Panc1 (cell line): ENCODE measurements around the gene CCDC182. TPM values are rescaled to one million over a fixed set of nuclear protein-coding genes. Genes with fewer than 3 reads are reported as not detected.

ENCODE experiments used
- ATAC-seq: fragments of 200-7000 bp; cut with Tn5 transposase; 2 replicates; pipeline ENCODE4 v1.9.1; 2020; ENCODE audit warnings: mild to moderate bottlenecking, moderate library complexity
- BruUV-seq: library from RNA; stranded (reverse); fragments of 400-500 nt; replicated peaks from 2 replicates; lab custom pipeline; 2021; lab: Mats Ljungman, UMichigan
- CTCF ChIA-PET: fragments of 300-600 bp; sonication (Branson Sonifier 250); formaldehyde crosslinking; loops from one replicate; lab custom pipeline; 2022; ENCODE audit warnings: antibody characterized with exemption; lab: Charles Lee
- POLR2A ChIA-PET: fragments of 300-600 bp; sonication (Branson Sonifier 250); formaldehyde crosslinking; loops from one replicate; lab custom pipeline; 2022; ENCODE audit warnings: antibody characterized with exemption; lab: Charles Lee
- DNase-seq: peaks from one replicate; pipeline ENCODE4 v3.0.0-alpha.2; 2010; ENCODE audit warnings: low read depth, low spot score
- H3K27ac ChIP-seq: 2 replicates; pipeline ENCODE4 v1.5.1; 2011; ENCODE audit warnings: mild to moderate bottlenecking, low read length, inconsistent platforms
- H3K27me3 ChIP-seq: fragments of 200-500 bp; sonication (Bioruptor generic); 2 replicates; pipeline ENCODE4 v1.6.0; 2014; ENCODE audit warnings: low read length, inconsistent platforms; ENCODE audit not compliant: control insufficient read depth, insufficient read depth
- H3K36me3 ChIP-seq: fragments of 200-500 bp; sonication (Bioruptor generic); 2 replicates; pipeline ENCODE4 v1.5.1; 2014; ENCODE audit warnings: inconsistent platforms, mild to moderate bottlenecking, low read length, moderate library complexity; ENCODE audit not compliant: control insufficient read depth, insufficient read depth
- H3K4me1 ChIP-seq: 2 replicates; pipeline ENCODE4 v1.5.1; 2011; ENCODE audit warnings: inconsistent platforms, mild to moderate bottlenecking, low read length, moderate library complexity; ENCODE audit not compliant: control insufficient read depth, insufficient read depth
- H3K4me3 ChIP-seq, 2 experiments: 2 replicates each; pipeline ENCODE4 v1.5.1; 2011 to 2012; ENCODE audit warnings: low read depth in 2 of 2, low read length in 2 of 2, mild to moderate bottlenecking in 2 of 2, inconsistent platforms in 1 of 2, moderate library complexity in 1 of 2
- H3K9me3 ChIP-seq: fragments of 200-500 bp; sonication (Bioruptor generic); 2 replicates; pipeline ENCODE4 v1.5.1; 2014; ENCODE audit warnings: low read depth, mild to moderate bottlenecking, inconsistent platforms, low read length, moderate library complexity; ENCODE audit not compliant: control insufficient read depth, insufficient read depth
- CTCF ChIP-seq: fragments of 450-650 bp; IDR thresholded peaks from 2 replicates; pipeline ENCODE4 v1.5.1; 2017; ENCODE audit warnings: mild to moderate bottlenecking
- POLR2AphosphoS5 ChIP-seq: IDR thresholded peaks from 2 replicates; pipeline ENCODE4 v1.6.1; 2012; ENCODE audit warnings: mild to moderate bottlenecking, low read depth, low read length, moderate library complexity
- REST ChIP-seq, 2 experiments: IDR thresholded peaks; 2 replicates each; pipeline ENCODE4 v1.6.1; 2011 to 2012; ENCODE audit warnings: low read depth in 2 of 2, control low read depth in 1 of 2, low read length in 1 of 2, mild to moderate bottlenecking in 1 of 2, moderate library complexity in 1 of 2; ENCODE audit not compliant: insufficient read depth in 1 of 2
- SIN3A ChIP-seq: IDR thresholded peaks from 2 replicates; pipeline ENCODE4 v1.6.1; 2012; ENCODE audit warnings: low read depth, mild to moderate bottlenecking, low read length, moderate library complexity, borderline replicate concordance; ENCODE audit not compliant: insufficient read depth
- TCF7L2 ChIP-seq: IDR thresholded peaks from 2 replicates; pipeline ENCODE4 v1.6.1; 2011; ENCODE audit warnings: mild to moderate bottlenecking, low read depth, low read length, inconsistent platforms
- in situ Hi-C: cut with HindIII; loops from 2 replicates; pipeline ENCODE4 v1.10.0; 2016; ENCODE audit warnings: low sequenced_read_pairs, low pct_unique_long_range_greater_than_20kb
- intact Hi-C: fragments of 100-400 bp; cut with micrococcal nuclease; formaldehyde crosslinking; loops from one replicate; pipeline ENCODE4 v1.10.0; 2022; ENCODE audit not compliant: unreplicated experiment
- total RNA-seq: library from RNA; stranded (reverse); gene quantifications from one replicate; pipeline ENCODE4 v1.2.1, GENCODE V29; 2021; ENCODE audit not compliant: unreplicated experiment

CCDC182 gene
- total RNA-seq, 1 experiment from 2014 or later, result not detected

- Histone ChIP-seq H3K36me3 (no peaks in the 10 kb centered on the region), H3K4me3 (no peak overlapping the region), H3K27me3 (peaks cover 20% of the 10 kb centered on the region), H3K27ac (no peak overlapping the region), H3K9me3 (no peaks in the 10 kb centered on the region), H3K4me1 (no peaks in the 10 kb centered on the region)
- no TSS peak for BruUV-seq
- ChIA-PET CTCF (no interaction called here), POLR2A (no interaction called here)
- DNase-seq (no peak), ATAC-seq (no peak)
- intact Hi-C loops, result no loop called here
- no peak for TF ChIP-seq REST (IDR thresholded peaks at IDR 0.05; ENCODE audit: insufficient read depth in 1 of 2, low read depth in 2 of 2, low read length in 1 of 2)
- no peak for TF ChIP-seq POLR2AphosphoS5
- TF ChIP-seq TCF7L2, result no peak
- TF ChIP-seq CTCF, result no peak
- TF ChIP-seq SIN3A, result no peak
- in situ Hi-C loops, result no loop called here
These were observed 616 bp downstream of the CCDC182 start for GRCh38 chr17:57744195-57745170.

- Histone ChIP-seq H3K27ac (no peak overlapping the region), H3K4me3 (no peak overlapping the region), H3K27me3 (peaks cover 9% of the 10 kb centered on the region), H3K4me1 (no peaks in the 10 kb centered on the region), H3K36me3 (no peaks in the 10 kb centered on the region), H3K9me3 (no peaks in the 10 kb centered on the region)
- ChIA-PET CTCF (interaction anchor here (0.6 kb wide), 1 partner anchor 286 kb away, joined by 13 read pairs; no protein-coding TSS in a partner anchor), POLR2A (no interaction called here)
- DNase-seq, result no peak
- ATAC-seq, result no peak
- in situ Hi-C loops, result no loop called here
- intact Hi-C loops, result no loop called here
- BruUV-seq, result no TSS peak
- no peak for TF ChIP-seq SIN3A
- peak; percentile 20; the same call in 1 of the 2 replicates for TF ChIP-seq CTCF
These were observed 4.9 kb downstream of the CCDC182 start for GRCh38 chr17:57740235-57740528.
